HCT116 (cell line): ENCODE measurements around the gene CDHR4. TPM values are rescaled to one million over a fixed set of nuclear protein-coding genes. Genes with fewer than 3 reads are reported as not detected.
"Not testable (repeated sequence)": the region's sequence is repeated elsewhere in the genome, so short reads cannot be mapped to it uniquely, and the experiment has no call there.

ENCODE experiments used
- ATAC-seq: fragments of 200-7000 bp; cut with Tn5 transposase; 2 replicates; pipeline ENCODE4 v1.9.1; 2020; ENCODE audit warnings: mild to moderate bottlenecking, moderate library complexity
- BruUV-seq: library from RNA; stranded (reverse); fragments of 400-500 nt; replicated peaks from 2 replicates; lab custom pipeline; 2021; lab: Mats Ljungman, UMichigan
- CTCF ChIA-PET: fragments of 300-600 bp; sonication (Branson Sonifier 250); formaldehyde crosslinking; loops from one replicate; lab custom pipeline; 2021; ENCODE audit warnings: antibody characterized with exemption; lab: Charles Lee
- POLR2A ChIA-PET: fragments of 300-600, 350-600 bp; sonication (Branson Sonifier 250); formaldehyde crosslinking; loops from one replicate; lab custom pipeline; 2021; ENCODE audit warnings: antibody characterized with exemption; lab: Charles Lee
- RAD21 ChIA-PET, 2 experiments: fragments of 300-600 bp; sonication (Branson Sonifier 250); formaldehyde crosslinking; loops; one replicate each; lab custom pipeline; 2023; ENCODE audit warnings: low total read pairs in 2 of 2; ENCODE audit not compliant: uncharacterized antibody in 2 of 2, unreplicated experiment in 2 of 2, low non-redundant PET in 1 of 2; lab: Charles Lee
- DNase-seq: peaks from one replicate; pipeline ENCODE4 v3.0.0-alpha.2; 2010; ENCODE audit warnings: low read depth, low spot score
- H2AFZ ChIP-seq: fragments of 200-600 bp; shearing (Covaris generic), sonication (generic); 2 replicates; pipeline ENCODE4 v1.6.1; 2017; ENCODE audit warnings: low read depth, mixed run types, mixed read lengths, antibody characterized with exemption, low read length; ENCODE audit not compliant: poor library complexity, severe bottlenecking
- H3K27ac ChIP-seq: 2 replicates; pipeline ENCODE4 v1.5.1; 2012; ENCODE audit warnings: low read depth, low read length
- H3K27me3 ChIP-seq: fragments of 200-600 bp; sonication (generic); 2 replicates; pipeline ENCODE4 v1.6.1; 2016; ENCODE audit warnings: mixed run types, low read length, mixed read lengths; ENCODE audit not compliant: insufficient read depth
- H3K36me3 ChIP-seq, 2 experiments: fragments of 200-500 bp in 1 of 2; fragments of 200-600 bp in 1 of 2; sonication (Bioruptor generic) in 1 of 2; sonication (generic) in 1 of 2; 2 replicates each; pipeline versions ENCODE4 v1.5.1 to v1.6.1; 2014 to 2016; ENCODE audit warnings: low read length in 2 of 2, inconsistent platforms in 1 of 2, mixed read lengths in 1 of 2, mixed run types in 1 of 2; ENCODE audit not compliant: insufficient read depth in 2 of 2, control insufficient read depth in 1 of 2
- H3K4me1 ChIP-seq, 2 experiments: fragments of 200-600 bp in 1 of 2; sonication (generic) in 1 of 2; 2 replicates each; pipeline versions ENCODE4 v1.5.1 to v1.6.1; 2012 to 2017; ENCODE audit warnings: low read length in 2 of 2, inconsistent platforms in 1 of 2, mild to moderate bottlenecking in 1 of 2, mixed read lengths in 1 of 2, mixed run types in 1 of 2, moderate library complexity in 1 of 2; ENCODE audit not compliant: insufficient read depth in 2 of 2, control insufficient read depth in 1 of 2
- H3K4me2 ChIP-seq: fragments of 200-600 bp; sonication (generic); 2 replicates; pipeline ENCODE4 v1.6.1; 2017; ENCODE audit warnings: mixed run types, low read length, mixed read lengths
- H3K4me3 ChIP-seq, 2 experiments: fragments of 200-600 bp in 1 of 2; sonication (generic) in 1 of 2; replicated peaks in 1 of 2; 2 replicates each; pipeline ENCODE4 v1.5.1; 2011 to 2016; ENCODE audit warnings: low read length in 2 of 2, control low read depth in 1 of 2, low read depth in 1 of 2, mild to moderate bottlenecking in 1 of 2, mixed read lengths in 1 of 2, mixed run types in 1 of 2
- H3K79me2 ChIP-seq: fragments of 200-600 bp; sonication (generic); 2 replicates; pipeline ENCODE4 v1.6.1; 2017; ENCODE audit warnings: mild to moderate bottlenecking, mixed run types, low read length, moderate library complexity, mixed read lengths; ENCODE audit not compliant: insufficient read depth
- H3K9ac ChIP-seq: fragments of 200-600 bp; sonication (generic); 2 replicates; pipeline ENCODE4 v1.6.1; 2016; ENCODE audit warnings: low read length, mixed read lengths
- H3K9me2 ChIP-seq: fragments of 200-600 bp; sonication (generic), shearing (Covaris generic); 2 replicates; pipeline ENCODE4 v1.6.1; 2017; ENCODE audit warnings: mixed run types, mild to moderate bottlenecking, moderate library complexity; ENCODE audit not compliant: insufficient read depth
- H3K9me3 ChIP-seq, 2 experiments: fragments of 200-500 bp in 1 of 2; fragments of 200-600 bp in 1 of 2; sonication (Bioruptor generic) in 1 of 2; sonication (generic) in 1 of 2; 2 replicates each; pipeline ENCODE4 v1.6.1; 2014 to 2017; ENCODE audit warnings: low read length in 2 of 2, mixed read lengths in 2 of 2, inconsistent platforms in 1 of 2, low read depth in 1 of 2, mild to moderate bottlenecking in 1 of 2, mixed run types in 1 of 2, moderate library complexity in 1 of 2; ENCODE audit not compliant: control insufficient read depth in 1 of 2, insufficient read depth in 1 of 2
- H4K20me1 ChIP-seq: fragments of 200-600 bp; sonication (generic), shearing (Covaris generic); 2 replicates; pipeline ENCODE4 v1.6.1; 2017; ENCODE audit warnings: mixed run types, mild to moderate bottlenecking, moderate library complexity; ENCODE audit not compliant: insufficient read depth
- ATF3 ChIP-seq: IDR thresholded peaks from 2 replicates; pipeline ENCODE4 v1.6.1; 2012
- CBX3 ChIP-seq: IDR thresholded peaks from 2 replicates; pipeline ENCODE4 v1.6.1; 2012; ENCODE audit warnings: low read depth
- CTCF ChIP-seq, 3 experiments: fragments of 200-600 bp in 1 of 3; sonication (generic) in 1 of 3; IDR thresholded peaks in 2 of 3; conservative IDR thresholded peaks in 1 of 3; 2 replicates each; pipeline ENCODE4 v1.5.1; 2012 to 2017; ENCODE audit warnings: low read depth in 2 of 3, low read length in 2 of 3, antibody characterized with exemption in 1 of 3, borderline replicate concordance in 1 of 3, control low read depth in 1 of 3, mild to moderate bottlenecking in 1 of 3, mixed read lengths in 1 of 3, mixed run types in 1 of 3, moderate library complexity in 1 of 3; ENCODE audit not compliant: insufficient read depth in 1 of 3
- EGR1 ChIP-seq: IDR thresholded peaks from 2 replicates; pipeline ENCODE4 v1.6.1; 2012; ENCODE audit warnings: low read depth
- ELF1 ChIP-seq: IDR thresholded peaks from 2 replicates; pipeline ENCODE4 v1.6.1; 2012; ENCODE audit warnings: low read depth, borderline replicate concordance
- EZH2 ChIP-seq: fragments of 200-600 bp; sonication (generic); IDR thresholded peaks from 2 replicates; pipeline ENCODE4 v1.6.1; 2017; ENCODE audit warnings: antibody characterized with exemption, mixed run types
- EZH2phosphoT487 ChIP-seq: fragments of 200-600 bp; IDR thresholded peaks from 2 replicates; pipeline ENCODE4 v1.6.1; 2018; ENCODE audit warnings: antibody characterized with exemption, borderline replicate concordance
- FOSL1 ChIP-seq: IDR thresholded peaks from 2 replicates; pipeline ENCODE4 v1.6.1; 2012; ENCODE audit warnings: low read depth
- POLR2A ChIP-seq: IDR thresholded peaks from 2 replicates; pipeline ENCODE4 v1.7.0; 2011; ENCODE audit warnings: borderline replicate concordance; ENCODE audit not compliant: insufficient read depth, insufficient read length; ENCODE audit errors: extremely low read depth
- SIN3A ChIP-seq: IDR thresholded peaks from 2 replicates; pipeline ENCODE4 v1.6.1; 2012; ENCODE audit warnings: low read depth
- SRF ChIP-seq: IDR thresholded peaks from 2 replicates; pipeline ENCODE4 v1.6.1; 2012; ENCODE audit warnings: low read depth
- TCF7L2 ChIP-seq: IDR thresholded peaks from 2 replicates; pipeline ENCODE4 v1.7.0; 2011; ENCODE audit warnings: borderline replicate concordance, inconsistent platforms; ENCODE audit not compliant: insufficient read depth, insufficient read length; ENCODE audit errors: extremely low read depth
- YY1 ChIP-seq: IDR thresholded peaks from 2 replicates; pipeline ENCODE4 v1.6.1; 2011; ENCODE audit warnings: low read length, low read depth, moderate library complexity, mild to moderate bottlenecking; ENCODE audit not compliant: insufficient replicate concordance; ENCODE audit errors: extremely low read depth
- ZBTB33 ChIP-seq: IDR thresholded peaks from 2 replicates; pipeline ENCODE4 v1.6.1; 2011; ENCODE audit warnings: mild to moderate bottlenecking, low read length, moderate library complexity; ENCODE audit not compliant: insufficient replicate concordance; ENCODE audit errors: extremely low read depth
- ZFX ChIP-seq: fragments of 450-650 bp; IDR thresholded peaks from 2 replicates; pipeline ENCODE4 v1.6.1; 2017
- ZNF274 ChIP-seq: fragments of 200-500 bp; sonication (Bioruptor generic); IDR thresholded peaks from 2 replicates; pipeline ENCODE4 v1.6.1; 2014; ENCODE audit warnings: mild to moderate bottlenecking, low read depth, low read length, inconsistent platforms
- intact Hi-C: fragments of 100-400 bp; cut with micrococcal nuclease; formaldehyde crosslinking; loops from 2 replicates; pipeline ENCODE4 v1.10.0; 2022
- total RNA-seq: library from RNA; stranded (reverse); gene quantifications from one replicate; pipeline ENCODE4 v1.2.1, GENCODE V29; 2021; ENCODE audit not compliant: unreplicated experiment
- TF ChIP-seq, protein P1 (sequence below): IDR thresholded peaks from 2 replicates; pipeline ENCODE4 v1.6.1; 2012

Gene CDHR4
- total RNA-seq, 1 experiment from 2014 or later: not detected

- TF ChIP-seq, protein P1, sequence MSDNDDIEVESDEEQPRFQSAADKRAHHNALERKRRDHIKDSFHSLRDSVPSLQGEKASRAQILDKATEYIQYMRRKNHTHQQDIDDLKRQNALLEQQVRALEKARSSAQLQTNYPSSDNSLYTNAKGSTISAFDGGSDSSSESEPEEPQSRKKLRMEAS: no peak
- TF ChIP-seq CTCF (IDR thresholded peaks at IDR 0.05 in 2 of 3, conservative IDR thresholded peaks at IDR 0.05 in 1 of 3; ENCODE audit: borderline replicate concordance in 1 of 3, insufficient read depth in 1 of 3, low read depth in 2 of 3, low read length in 2 of 3) (no peak), EZH2 (no peak), ZNF274 (no peak), ZFX (no peak), ATF3 (no peak), EGR1 (no peak), YY1 (no peak), ZBTB33 (no peak), ELF1 (no peak), EZH2phosphoT487 (no peak), TCF7L2 (no peak), SRF (no peak), CBX3 (no peak), FOSL1 (no peak), SIN3A (no peak), POLR2A (no peak)
- TF ChIP-seq, all 23 proteins: peak for 0
- no peak for DNase-seq
- no peak for ATAC-seq
- no peak overlapping the region for H3K27ac ChIP-seq
- H3K9ac ChIP-seq: no peak overlapping the region
- H3K9me3 ChIP-seq: no peaks in the 10 kb centered on the region
- no peaks in the 10 kb centered on the region for H3K27me3 ChIP-seq
- no TSS peak for BruUV-seq
- no peaks in the 10 kb centered on the region for H3K9me2 ChIP-seq
- ChIA-PET RAD21 (no interaction called here), POLR2A (no interaction called here), CTCF (no interaction called here)
- H3K36me3 ChIP-seq: peaks cover 8 to 11% of the 10 kb centered on the region in 2 experiments; a peak in 3 of 4 replicates
- intact Hi-C loops: no loop called here
- no peak overlapping the region for H2AFZ ChIP-seq
- H3K4me3 ChIP-seq: no peak overlapping the region
- H3K79me2 ChIP-seq: no peaks in the 10 kb centered on the region
- H3K4me1 ChIP-seq: no peaks in the 10 kb centered on the region
- H4K20me1 ChIP-seq: no peaks in the 10 kb centered on the region
- H3K4me2 ChIP-seq: no peak overlapping the region
Observed at GRCh38 chr3:49826016-49826415, 26.3 kb upstream of the CDHR4 start.

GRCh38 chr3:49823131-49823530 lies 23.5 kb upstream of the CDHR4 start:
- intact Hi-C loops, H4K20me1 ChIP-seq, H2AFZ ChIP-seq, H3K4me3 ChIP-seq, H3K9me3 ChIP-seq, DNase-seq, H3K27ac ChIP-seq, H3K36me3 ChIP-seq, ATAC-seq, H3K9me2 ChIP-seq, H3K79me2 ChIP-seq, H3K4me1 ChIP-seq, H3K9ac ChIP-seq, H3K4me2 ChIP-seq, BruUV-seq, H3K27me3 ChIP-seq, RAD21 ChIA-PET, POLR2A ChIA-PET: not testable (repeated sequence)
- CTCF ChIA-PET: interaction anchor here (0.9 kb wide), 1 partner anchor 20 kb away, joined by 3 read pairs; no protein-coding TSS in a partner anchor
